Purkinje cell (primary cell): Measurements from ENCODE around the gene CD207. TPM values are rescaled to one million over a fixed set of nuclear protein-coding genes. Genes with fewer than 3 reads are reported as not detected.

Source experiments
- polyA plus RNA-seq: library from polyadenylated mRNA; unstranded; fragments of >200 nt; fragmentation: Nextera tagmentation; gene quantifications from 2 replicates; pipeline ENCODE4 v1.2.1, GENCODE V29; 2014

CD207 gene
- polyA plus RNA-seq, result not detected in 2 replicates

DNA sequence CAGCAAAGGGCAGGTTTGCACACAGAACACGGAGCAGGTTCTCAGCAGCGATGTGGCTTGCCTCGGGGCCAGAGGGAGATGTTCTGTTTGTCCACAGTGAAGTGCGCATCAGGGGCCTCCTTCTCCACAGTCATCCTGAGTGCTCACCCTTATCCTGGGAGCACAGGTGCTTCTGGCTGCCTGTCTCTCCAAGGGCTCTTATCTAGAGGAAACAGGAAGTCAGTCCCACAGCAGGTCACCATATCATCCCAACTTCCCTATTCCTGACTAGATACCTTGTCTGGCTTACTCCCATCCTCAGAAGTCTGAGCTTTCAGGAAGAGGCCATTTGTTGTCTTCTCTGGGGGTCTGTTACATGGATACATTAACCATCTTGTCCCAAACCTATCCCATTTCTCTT, at the start of gene CD207:
Gene CD207, minus strand, starts transcription at position 174 of the 400 bp plus-strand sequence. Its CDS starts 40 bp downstream, at position 134.

DNA sequence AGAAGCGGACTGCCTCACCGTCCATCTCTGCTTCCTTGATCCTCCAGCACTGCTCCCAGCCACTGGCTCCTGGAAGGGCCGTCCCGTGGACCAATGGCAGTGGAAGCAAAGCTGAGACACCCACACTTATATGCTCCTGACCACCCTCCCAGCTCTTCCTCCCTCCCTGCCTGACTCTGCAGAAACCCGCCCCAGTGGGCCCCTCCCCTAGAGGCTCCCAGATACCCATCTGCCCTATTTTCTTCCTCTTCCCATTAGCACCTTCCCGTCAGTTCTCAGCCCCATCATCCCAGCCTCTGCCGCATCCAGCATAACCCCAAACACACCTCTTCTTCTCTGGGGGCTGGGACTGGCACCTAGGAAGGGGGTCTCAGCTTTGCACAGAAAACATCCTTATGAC, 15.1 kb downstream of the CD207 start, which contains the start of gene CLEC4F:
Gene CLEC4F, minus strand, starts transcription at position 101 of the 400 bp plus-strand sequence. Its CDS starts 76 bp downstream, at position 25.

DNA sequence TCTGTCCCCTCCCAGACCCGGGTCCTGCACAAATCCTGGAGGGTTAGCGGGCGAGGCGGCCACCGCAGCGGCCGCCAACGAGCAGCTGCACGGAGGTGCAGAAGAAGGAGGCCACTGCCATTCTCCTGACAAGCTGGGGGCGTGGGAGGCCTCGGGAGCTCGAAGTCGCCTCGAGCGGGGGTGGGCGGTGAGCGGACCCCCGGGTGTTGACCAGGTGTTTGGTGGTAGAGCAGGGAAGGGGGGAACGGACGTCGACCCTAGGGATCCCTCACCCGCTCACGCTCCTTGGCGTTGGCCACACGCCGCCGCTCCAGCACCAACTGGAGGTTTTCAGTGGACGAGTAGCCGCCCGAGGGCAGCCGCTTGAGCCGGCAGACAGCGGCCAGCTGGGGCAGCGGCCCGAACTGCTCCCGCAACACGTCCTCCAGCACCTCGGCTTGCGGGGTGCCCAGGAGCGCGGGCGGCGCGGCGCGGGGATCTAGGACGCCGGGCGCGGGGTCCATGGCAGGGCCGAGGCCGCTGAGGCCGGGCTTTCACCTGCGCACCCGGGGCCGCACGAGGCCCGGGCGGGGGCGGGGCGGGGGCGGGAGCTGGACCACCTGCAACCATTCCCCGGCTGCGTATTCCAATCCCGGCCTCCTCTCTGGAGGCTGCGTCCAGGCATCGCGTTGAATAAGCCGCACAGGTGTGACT, 45.3 kb downstream of the CD207 start, which contains the start of gene FIGLA:
Gene FIGLA, minus strand, starts transcription at position 508 of the 693 bp plus-strand sequence. Its CDS starts 5 bp downstream, at position 503.

Other genes with a start within 250 kb of the CD207 start
- gene ADD2, start 67.6 kb downstream of the CD207 start, polyA plus RNA-seq, result 0.46 and 5.4 TPM in 2 replicates
- not detected in 2 replicates for gene FIGLA, start 45.2 kb downstream of the CD207 start, polyA plus RNA-seq
- not detected in 2 replicates for gene CLEC4F, start 15.2 kb downstream of the CD207 start, polyA plus RNA-seq
- 0.40 TPM in 1 of 2 replicates, not detected in the other for gene VAX2, start 64.8 kb upstream of the CD207 start, polyA plus RNA-seq
- gene ATP6V1B1, start 100.1 kb upstream of the CD207 start, polyA plus RNA-seq, result not detected in 2 replicates
- gene ANKRD53, start 142.8 kb upstream of the CD207 start, polyA plus RNA-seq, result not detected in 2 replicates
- gene TEX261, start 159.1 kb upstream of the CD207 start, polyA plus RNA-seq, result 15.1 and 16.5 TPM in 2 replicates
- gene NAGK, start 232.8 kb upstream of the CD207 start, polyA plus RNA-seq, result 61.0 and 69.8 TPM in 2 replicates